ENCODE data around the gene ZNF579.

ZNF579 gene

DNA sequence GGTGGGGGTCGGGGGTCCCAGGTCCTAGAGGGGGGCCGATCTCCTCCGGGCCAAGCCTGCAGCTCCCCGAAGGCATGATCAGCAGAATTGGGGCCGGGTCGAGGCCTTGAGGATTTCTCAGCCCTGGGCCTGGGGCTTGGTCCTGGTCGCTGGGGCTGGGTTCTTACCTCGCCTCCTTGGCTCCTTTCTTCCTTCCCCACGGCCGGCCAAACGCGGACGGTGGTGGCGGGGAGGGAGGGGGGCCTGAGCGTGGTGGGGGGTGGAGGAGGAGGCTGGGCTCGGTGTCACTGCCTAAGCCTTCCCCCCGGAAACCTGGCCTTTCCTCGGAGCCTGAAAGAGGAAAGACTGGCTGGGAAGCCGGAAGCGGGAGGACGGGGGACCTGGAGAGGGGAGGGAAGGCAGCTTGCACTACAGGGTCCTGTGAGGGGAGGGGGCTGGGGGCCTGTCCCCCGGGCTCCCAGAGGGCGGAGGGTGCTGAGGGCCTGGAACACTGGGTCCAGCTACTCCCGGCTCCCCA is at the start of gene ZNF579:
Gene ZNF579 (minus strand): TSS at position 221 of the 517 bp plus-strand sequence. CDS start 1,209 bp downstream, outside the sequence.
- DNase-seq (ENCODE audit: low spot score), result peak; percentile 82

DNA sequence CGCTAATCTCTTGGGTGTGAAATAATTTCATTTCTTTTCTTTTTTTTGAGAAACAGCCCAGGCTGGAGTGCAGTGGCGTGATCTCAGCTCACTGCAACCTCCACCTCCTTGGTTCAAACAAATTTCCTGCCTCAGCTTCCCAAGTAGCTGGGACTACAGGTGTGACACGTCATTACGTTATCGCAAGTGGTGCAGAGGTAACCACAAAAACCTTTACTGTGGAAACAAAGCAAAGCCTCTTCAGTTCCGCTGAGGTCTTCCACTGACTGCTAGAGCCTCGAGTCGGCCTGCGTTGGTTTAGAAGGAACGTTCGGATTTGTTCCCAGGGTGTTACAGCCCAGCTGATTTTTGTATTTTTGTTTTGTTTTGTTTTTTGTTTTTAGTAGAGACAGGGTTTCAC is 45.7 kb upstream of the ZNF579 start:
- no peak for DNase-seq (ENCODE audit: low spot score)

GRCh38 chr19:55625004-55625326 is 44.3 kb upstream of the ZNF579 start:
- no peak for DNase-seq (ENCODE audit: low spot score)

GRCh38 chr19:55624109-55625003 is 43.7 kb upstream of the ZNF579 start, which contains the start of gene ZNF784:
Gene ZNF784, minus strand, starts transcription at chr19:55624566. Its CDS starts 5 bp downstream, at chr19:55624561.
- DNase-seq (ENCODE audit: low spot score), result peak; percentile 82

GRCh38 chr19:55623561-55623960 is 42.9 kb upstream of the ZNF579 start:
- no peak for DNase-seq (ENCODE audit: low spot score)

DNA sequence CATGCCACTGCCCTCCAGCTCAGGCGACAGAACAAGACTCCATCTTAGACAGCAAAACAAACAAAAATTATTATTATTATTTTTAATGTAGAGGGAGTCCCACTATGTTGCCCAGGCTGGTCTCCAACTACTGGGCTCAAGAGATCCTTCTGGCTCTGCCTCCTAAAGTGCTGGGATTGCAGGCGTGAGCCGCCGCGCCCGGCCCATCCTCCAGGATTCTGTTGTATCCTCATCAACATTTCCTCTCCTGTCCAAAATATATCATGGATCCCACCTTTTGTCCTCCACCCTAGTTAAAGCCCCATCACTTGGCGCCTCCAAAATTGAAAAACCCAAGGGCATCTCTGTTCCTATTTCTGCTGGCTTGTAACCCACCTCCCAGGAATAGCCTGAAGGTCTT is 42.5 kb upstream of the ZNF579 start:
- DNase-seq (ENCODE audit: low spot score), result no peak

GRCh38 chr19:55622242-55622969 is 41.8 kb upstream of the ZNF579 start:
- no peak for DNase-seq (ENCODE audit: low spot score)

GRCh38 chr19:55621673-55622231 is 41.1 kb upstream of the ZNF579 start:
- no peak for DNase-seq (ENCODE audit: low spot score)

GRCh38 chr19:55621205-55621672 is 40.6 kb upstream of the ZNF579 start:
- DNase-seq (ENCODE audit: low spot score), result no peak

DNA sequence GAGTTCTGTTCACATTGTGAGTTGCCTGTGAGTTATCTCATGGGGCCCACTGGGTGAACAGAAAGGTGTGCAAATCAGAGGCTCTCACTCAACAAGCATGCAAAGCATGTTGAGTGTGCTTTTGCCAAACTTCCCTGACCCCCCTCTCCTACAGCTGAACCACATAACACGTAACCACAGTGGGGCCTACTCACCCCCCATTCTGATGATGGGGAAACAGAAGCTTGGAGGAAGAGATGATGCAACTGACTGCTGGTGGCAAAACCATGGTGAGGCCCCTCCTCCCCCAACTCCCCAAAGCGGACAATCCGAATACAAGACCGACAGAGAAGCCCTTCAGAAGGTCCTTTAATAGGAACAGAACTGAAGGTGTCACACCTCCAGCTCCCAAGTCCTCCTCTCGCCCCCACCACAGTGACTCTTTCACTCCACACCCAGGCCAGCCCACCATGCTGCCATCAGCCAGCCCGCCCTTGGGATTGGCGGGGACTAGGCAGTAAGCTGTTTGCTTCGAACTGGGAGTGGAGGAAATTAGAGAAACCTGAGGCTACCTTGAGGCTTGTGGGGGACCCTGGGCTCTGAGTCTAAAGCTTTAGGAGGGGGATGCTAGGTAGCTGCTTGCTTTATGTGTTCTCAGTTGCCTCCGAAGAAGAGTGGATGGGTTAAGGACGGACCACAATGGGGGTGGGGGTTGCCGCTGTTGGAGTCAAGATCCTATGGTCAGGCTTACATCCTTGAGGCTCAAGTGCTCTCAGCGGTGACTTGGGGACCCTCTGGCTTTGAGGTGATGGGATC is 40.0 kb upstream of the ZNF579 start:
- DNase-seq (ENCODE audit: low spot score), result no peak

- DNase-seq (ENCODE audit: low spot score), result no peak
Measured at GRCh38 chr19:55619286-55619685, 38.6 kb upstream of the ZNF579 start.

GRCh38 chr19:55618426-55618825 is 37.8 kb upstream of the ZNF579 start:
- DNase-seq (ENCODE audit: low spot score), result no peak

- DNase-seq (ENCODE audit: low spot score), result no peak
Measured at GRCh38 chr19:55617426-55617825, 36.8 kb upstream of the ZNF579 start.

DNA sequence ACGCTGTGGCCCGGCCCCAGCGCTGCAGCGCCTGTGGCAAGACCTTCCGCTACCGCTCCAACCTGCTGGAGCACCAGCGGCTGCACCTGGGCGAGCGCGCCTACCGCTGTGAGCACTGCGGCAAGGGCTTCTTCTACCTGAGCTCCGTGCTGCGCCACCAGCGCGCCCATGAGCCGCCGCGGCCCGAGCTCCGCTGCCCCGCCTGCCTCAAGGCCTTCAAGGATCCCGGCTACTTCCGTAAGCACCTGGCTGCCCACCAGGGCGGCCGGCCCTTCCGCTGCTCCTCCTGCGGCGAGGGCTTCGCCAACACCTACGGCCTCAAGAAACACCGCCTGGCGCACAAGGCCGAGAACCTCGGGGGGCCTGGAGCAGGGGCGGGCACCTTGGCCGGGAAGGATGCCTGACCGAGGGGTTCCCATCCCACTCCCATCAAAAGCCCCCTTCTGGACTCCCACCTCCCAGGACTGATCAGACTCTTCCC is 35.8 kb upstream of the ZNF579 start:
- no peak for DNase-seq (ENCODE audit: low spot score)

DNA sequence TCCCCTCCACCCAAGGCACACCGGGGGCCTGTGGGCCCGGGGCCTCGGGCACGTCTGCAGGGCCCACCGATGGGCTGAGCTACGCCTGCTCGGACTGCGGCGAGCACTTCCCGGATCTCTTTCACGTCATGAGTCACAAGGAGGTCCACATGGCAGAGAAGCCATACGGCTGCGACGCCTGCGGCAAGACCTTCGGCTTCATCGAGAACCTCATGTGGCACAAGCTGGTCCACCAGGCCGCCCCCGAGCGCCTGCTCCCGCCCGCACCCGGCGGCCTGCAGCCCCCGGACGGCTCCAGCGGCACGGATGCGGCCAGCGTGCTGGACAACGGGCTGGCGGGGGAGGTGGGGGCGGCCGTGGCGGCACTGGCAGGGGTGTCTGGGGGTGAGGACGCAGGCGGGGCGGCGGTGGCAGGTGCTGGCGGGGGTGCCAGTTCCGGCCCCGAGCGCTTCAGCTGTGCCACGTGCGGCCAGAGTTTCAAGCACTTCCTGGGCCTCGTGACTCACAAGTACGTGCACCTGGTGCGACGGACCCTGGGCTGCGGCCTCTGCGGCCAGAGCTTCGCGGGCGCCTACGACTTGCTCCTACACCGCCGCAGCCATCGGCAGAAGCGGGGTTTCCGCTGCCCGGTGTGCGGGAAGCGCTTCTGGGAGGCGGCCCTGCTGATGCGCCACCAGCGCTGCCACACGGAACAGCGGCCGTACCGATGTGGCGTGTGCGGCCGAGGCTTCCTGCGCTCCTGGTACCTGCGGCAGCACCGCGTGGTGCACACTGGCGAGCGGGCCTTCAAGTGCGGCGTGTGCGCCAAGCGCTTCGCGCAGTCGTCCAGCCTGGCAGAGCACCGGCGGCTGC is 35.1 kb upstream of the ZNF579 start:
- DNase-seq (ENCODE audit: low spot score), result no peak

DNA sequence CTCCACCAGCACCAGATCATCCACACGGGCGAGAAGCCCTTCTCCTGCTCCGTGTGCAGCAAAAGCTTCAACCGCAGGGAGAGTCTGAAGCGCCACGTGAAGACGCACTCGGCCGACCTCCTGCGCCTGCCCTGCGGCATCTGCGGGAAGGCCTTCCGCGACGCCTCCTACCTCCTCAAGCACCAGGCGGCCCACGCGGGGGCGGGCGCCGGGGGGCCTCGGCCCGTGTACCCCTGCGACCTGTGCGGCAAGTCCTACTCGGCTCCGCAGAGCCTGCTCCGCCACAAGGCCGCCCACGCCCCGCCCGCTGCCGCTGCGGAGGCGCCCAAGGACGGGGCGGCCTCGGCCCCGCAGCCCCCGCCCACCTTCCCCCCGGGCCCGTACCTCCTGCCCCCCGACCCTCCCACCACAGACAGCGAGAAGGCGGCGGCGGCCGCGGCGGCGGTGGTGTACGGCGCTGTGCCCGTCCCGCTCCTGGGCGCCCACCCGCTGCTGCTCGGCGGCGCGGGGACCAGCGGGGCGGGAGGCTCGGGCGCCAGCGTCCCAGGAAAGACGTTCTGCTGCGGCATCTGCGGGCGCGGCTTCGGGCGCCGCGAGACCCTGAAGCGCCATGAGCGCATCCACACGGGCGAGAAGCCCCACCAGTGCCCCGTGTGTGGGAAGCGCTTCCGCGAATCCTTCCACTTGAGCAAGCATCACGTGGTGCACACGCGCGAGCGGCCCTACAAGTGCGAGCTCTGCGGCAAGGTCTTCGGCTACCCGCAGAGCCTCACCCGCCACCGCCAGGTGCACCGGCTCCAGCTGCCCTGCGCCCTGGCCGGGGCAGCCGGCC is 34.3 kb upstream of the ZNF579 start:
- DNase-seq (ENCODE audit: low spot score), result no peak

DNA sequence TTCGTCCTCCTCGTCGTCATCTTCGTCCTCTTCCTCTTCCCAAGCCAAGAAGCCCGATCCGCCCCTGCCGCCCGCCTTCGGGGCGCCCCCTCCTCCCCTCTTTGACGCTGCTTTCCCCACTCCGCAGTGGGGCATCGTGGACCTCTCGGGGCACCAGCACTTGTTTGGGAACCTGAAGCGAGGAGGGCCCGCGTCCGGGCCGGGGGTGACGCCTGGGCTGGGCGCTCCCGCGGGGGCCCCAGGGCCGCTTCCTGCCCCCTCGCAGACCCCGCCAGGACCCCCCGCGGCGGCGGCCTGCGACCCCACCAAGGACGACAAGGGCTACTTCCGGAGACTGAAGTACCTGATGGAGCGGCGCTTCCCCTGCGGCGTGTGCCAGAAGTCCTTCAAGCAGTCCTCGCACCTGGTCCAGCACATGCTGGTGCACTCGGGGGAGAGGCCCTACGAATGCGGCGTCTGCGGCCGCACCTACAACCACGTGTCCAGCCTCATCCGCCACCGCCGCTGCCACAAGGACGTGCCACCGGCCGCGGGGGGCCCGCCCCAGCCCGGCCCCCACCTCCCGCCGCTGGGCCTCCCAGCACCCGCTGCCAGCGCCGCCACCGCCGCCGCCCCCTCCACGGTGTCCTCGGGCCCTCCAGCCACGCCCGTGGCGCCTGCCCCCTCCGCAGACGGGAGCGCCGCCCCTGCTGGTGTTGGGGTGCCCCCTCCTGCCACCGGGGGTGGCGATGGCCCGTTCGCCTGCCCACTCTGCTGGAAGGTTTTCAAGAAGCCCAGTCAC is 33.5 kb upstream of the ZNF579 start:
- no peak for DNase-seq (ENCODE audit: low spot score)

- DNase-seq (ENCODE audit: low spot score), result no peak
Measured at GRCh38 chr19:55613396-55613795, 32.7 kb upstream of the ZNF579 start.
